Measurements from ENCODE around the gene KHDRBS1. TPM values are rescaled to one million over a fixed set of nuclear protein-coding genes. Genes with fewer than 3 reads are reported as not detected.
"Not testable (repeated sequence)": the region's sequence is repeated elsewhere in the genome, so short reads cannot be mapped to it uniquely, and the experiment has no call there.

KHDRBS1 gene
- total RNA-seq, 1 experiment from 2014 or later = 64.7 TPM

- peak; percentile 36 for DNase-seq (ENCODE audit: low read depth)
These were observed 49.6 kb downstream of the KHDRBS1 start for GRCh38 chr1:32063261-32063681.

- not testable (repeated sequence) for DNase-seq (ENCODE audit: low read depth)
These were observed 52.2 kb downstream of the KHDRBS1 start for GRCh38 chr1:32065613-32066488.

GRCh38 chr1:32066489-32066873 lies 52.8 kb downstream of the KHDRBS1 start:
- peak; percentile 85 for DNase-seq (ENCODE audit: low read depth)

DNA sequence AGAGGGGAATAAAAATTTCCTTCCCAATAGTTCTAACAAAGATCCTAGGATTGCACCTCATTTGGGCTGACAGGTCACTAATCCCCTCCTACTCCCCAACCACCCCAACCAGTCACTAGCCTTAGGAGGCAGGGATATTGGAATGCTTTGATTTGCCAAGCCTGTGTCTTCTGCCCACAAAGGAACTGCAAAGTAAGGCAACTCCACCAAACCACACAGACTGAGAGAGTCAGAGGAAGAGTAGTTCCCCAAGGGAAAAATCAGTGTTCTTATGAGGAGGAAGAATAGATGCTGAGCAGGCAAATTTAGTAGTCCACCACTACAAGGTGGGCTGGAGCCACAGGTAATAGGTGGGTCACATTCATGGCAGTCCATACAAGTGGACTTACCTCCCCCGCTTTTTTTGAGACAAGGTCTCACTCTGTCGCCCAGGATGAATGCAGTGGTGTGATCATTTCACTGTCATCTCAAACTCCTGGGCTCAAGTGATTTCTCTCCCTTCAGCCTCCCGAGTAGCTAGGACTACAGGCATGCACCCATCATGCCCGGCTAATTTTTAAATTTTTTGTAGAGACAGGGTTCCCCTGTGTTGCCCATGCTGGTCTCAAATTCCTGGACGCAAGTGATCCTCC lies 55.4 kb downstream of the KHDRBS1 start:
- peak; percentile 30 for DNase-seq (ENCODE audit: low read depth)

DNA sequence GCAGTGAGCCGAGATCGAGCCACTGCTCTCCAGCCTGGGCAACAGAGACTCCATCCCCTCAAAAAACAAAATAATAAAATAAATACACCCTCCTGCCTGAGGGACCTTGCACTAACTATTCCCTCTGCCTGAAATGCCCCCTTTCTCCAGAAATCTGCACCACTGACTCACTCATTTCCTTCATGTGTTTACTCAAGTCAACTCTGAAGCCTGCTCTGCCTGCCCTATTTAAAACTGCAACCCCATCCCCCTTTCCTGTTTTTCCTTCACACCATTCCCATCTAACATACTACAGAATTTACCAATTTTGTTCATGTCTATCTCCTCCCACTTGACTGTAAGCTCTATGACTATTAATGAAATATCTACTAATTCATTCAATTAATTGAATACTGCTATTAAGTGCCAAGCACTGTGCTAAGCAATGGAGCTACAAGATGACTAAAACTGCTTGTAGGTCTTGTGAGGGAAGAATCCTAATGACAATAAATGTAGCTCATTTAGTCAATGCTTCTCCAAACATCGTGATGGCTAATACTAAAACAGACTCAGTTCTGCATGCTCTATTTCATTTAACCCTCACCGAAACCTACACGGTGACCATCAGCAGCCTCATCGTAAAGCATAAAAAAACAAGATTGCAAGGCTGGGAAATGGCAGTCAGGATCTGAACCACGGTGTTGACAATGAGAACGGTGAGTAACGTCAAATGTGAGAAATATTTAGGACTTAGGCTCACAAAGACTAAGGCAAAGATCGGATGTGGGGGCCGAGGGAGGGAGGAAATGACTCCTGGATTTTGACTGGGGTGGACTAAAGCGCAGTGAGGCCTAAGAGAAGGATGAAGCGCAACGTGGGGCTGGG lies 58.3 kb downstream of the KHDRBS1 start:
- DNase-seq (ENCODE audit: low read depth) = peak; percentile 62

- peak; percentile 98 for DNase-seq (ENCODE audit: low read depth)
These were observed 59.1 kb downstream of the KHDRBS1 start, which contains the start of gene TMEM39B for GRCh38 chr1:32072622-32073298. Gene TMEM39B (plus strand): TSS chr1:32072939. CDS start chr1:32073048, 109 bp downstream.

DNA sequence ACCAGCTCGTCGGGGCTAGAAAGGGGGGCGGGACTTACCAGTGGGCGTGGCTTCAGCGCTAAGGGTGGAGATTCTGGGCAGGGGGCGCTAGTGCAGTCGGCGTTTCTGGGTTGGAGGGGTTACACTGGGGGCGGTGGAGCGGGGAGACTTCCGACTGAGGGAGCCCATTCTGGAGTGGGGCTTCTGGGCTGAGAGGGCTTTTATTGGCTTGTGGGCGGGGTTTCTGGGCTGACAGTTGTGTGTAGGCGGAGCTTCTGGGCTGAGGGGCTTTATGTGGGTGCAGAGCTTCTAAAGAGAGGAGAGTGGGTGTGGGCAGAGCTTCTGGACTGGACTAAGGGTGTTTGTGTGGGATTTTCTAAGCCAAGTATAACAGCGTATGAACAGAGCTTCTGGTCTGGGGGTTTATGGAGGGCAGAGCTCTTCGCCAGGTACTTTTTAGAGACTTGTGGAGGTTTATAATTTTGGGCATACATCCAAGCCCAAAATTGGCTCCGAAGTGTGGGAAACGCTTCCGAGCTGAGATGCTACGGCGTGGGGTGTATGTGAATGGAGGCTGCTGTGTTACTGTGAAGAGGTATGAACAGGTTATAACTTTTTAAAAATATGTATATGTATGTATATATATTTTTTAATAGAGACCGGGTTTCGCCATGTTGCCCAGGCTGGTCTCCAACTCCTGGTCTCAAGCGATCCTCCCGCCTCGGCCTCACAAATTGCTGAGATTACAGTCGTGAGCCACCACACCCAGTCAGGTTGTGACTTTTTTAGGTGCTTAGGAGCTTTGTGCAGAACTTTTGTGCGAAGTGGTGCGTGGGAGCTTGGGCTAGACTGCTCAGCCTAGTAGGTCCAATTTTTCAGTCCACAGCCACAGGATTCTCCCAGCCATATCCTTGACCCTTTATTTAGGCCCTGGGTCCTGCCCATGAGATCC lies 59.9 kb downstream of the KHDRBS1 start:
- no peak for DNase-seq (ENCODE audit: low read depth)

- no peak for DNase-seq (ENCODE audit: low read depth)
These were observed 61.2 kb downstream of the KHDRBS1 start for GRCh38 chr1:32074841-32075240.

DNA sequence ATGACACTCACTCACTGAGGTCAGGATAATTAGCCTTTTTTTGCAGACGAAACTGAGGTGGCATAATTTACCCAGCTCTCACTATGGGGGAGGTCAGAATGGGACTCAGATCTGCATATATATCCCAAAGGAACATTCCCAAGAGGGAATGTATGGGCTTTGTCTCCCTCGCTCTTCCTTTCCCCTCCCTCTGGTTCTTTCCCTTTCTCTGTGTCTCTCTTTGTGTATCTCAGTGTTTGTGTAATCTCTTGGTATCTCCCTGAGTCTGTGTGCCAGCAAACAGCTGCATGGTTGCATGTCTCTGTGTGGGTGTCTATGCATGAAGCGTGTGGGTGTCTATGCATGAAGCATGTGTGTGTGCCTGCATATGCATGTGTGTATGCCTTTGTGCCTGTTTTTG lies 63.8 kb downstream of the KHDRBS1 start:
- no peak for DNase-seq (ENCODE audit: low read depth)

GRCh38 chr1:32082022-32082421 lies 68.4 kb downstream of the KHDRBS1 start:
- no peak for DNase-seq (ENCODE audit: low read depth)

GRCh38 chr1:32086381-32086780 lies 72.7 kb downstream of the KHDRBS1 start:
- DNase-seq (ENCODE audit: low read depth) = not testable (repeated sequence)

GRCh38 chr1:32091176-32091575 lies 77.5 kb downstream of the KHDRBS1 start:
- DNase-seq (ENCODE audit: low read depth) = no peak

- DNase-seq (ENCODE audit: low read depth) = no peak
These were observed 77.9 kb downstream of the KHDRBS1 start for GRCh38 chr1:32091591-32091990.

Other genes starting within 250 kb of the KHDRBS1 start
- gene ADGRB2, start 249.5 kb upstream of the KHDRBS1 start, total RNA-seq (2014; rRNA removed; shearing (Covaris generic)) = 4.7 and 9.4 TPM in 2 replicates
- 86.6 and 92.7 TPM in 2 replicates for gene SPOCD1, start 197.8 kb upstream of the KHDRBS1 start, total RNA-seq (2014; rRNA removed; shearing (Covaris generic))
- 388 and 393 TPM in 2 replicates for gene PTP4A2, start 75.5 kb upstream of the KHDRBS1 start, total RNA-seq (2014; rRNA removed; shearing (Covaris generic))
- 4.3 and 4.5 TPM in 2 replicates for gene TMEM39B, start 59.1 kb downstream of the KHDRBS1 start, total RNA-seq (2014; rRNA removed; shearing (Covaris generic))
- 44.2 and 45.8 TPM in 2 replicates for gene KPNA6, start 94.2 kb downstream of the KHDRBS1 start, total RNA-seq (2014; rRNA removed; shearing (Covaris generic))
- 63.1 and 66.6 TPM in 2 replicates for gene TXLNA, start 165.8 kb downstream of the KHDRBS1 start, total RNA-seq (2014; rRNA removed; shearing (Covaris generic))
- 11.2 and 15.7 TPM in 2 replicates for gene CCDC28B, start 186.7 kb downstream of the KHDRBS1 start, total RNA-seq (2014; rRNA removed; shearing (Covaris generic))
- 3.0 and 3.8 TPM in 2 replicates for gene IQCC, start 191.8 kb downstream of the KHDRBS1 start, total RNA-seq (2014; rRNA removed; shearing (Covaris generic))
- not detected in 2 replicates for gene DCDC2B, start 195.2 kb downstream of the KHDRBS1 start, total RNA-seq (2014; rRNA removed; shearing (Covaris generic))
- gene TMEM234, start 208.5 kb downstream of the KHDRBS1 start, total RNA-seq (2014; rRNA removed; shearing (Covaris generic)) = 6.4 and 8.7 TPM in 2 replicates
- 682 and 715 TPM in 2 replicates for gene EIF3I, start 208.5 kb downstream of the KHDRBS1 start, total RNA-seq (2014; rRNA removed; shearing (Covaris generic))
- gene FAM167B, start 233.4 kb downstream of the KHDRBS1 start, total RNA-seq (2014; rRNA removed; shearing (Covaris generic)) = not detected in 2 replicates
- gene LCK, start 237.4 kb downstream of the KHDRBS1 start, total RNA-seq (2014; rRNA removed; shearing (Covaris generic)) = 0.06 TPM in 1 of 2 replicates, not detected in the other

Measured in Daoy (cell line).